ENCODE data around the gene HS6ST3. TPM values are rescaled to one million over a fixed set of nuclear protein-coding genes. Genes with fewer than 3 reads are reported as not detected.

HS6ST3 gene
- total RNA-seq, 1 donor = not detected

- no peak for TF ChIP-seq CTCF (IDR thresholded peaks at IDR 0.05; ENCODE audit: insufficient read depth, low read depth, low read length)
These were observed 75.9 kb downstream of the HS6ST3 start for GRCh38 chr13:96165840-96166239.

GRCh38 chr13:96172066-96172465, 82.2 kb downstream of the HS6ST3 start:
- no peak for DNase-seq (ENCODE audit: low read depth)
- TF ChIP-seq CTCF (IDR thresholded peaks at IDR 0.05; ENCODE audit: insufficient read depth, low read depth, low read length) = no peak
- no peak overlapping the region for H3K4me3 ChIP-seq (ENCODE audit: low read depth, low read length)

More at GRCh38 chr13:96165840-96166239, 75.9 kb downstream of the HS6ST3 start:
- DNase-seq (ENCODE audit: low read depth) = no peak
- no peak overlapping the region for H3K4me3 ChIP-seq (ENCODE audit: low read depth, low read length)

- no peak for DNase-seq (ENCODE audit: low read depth)
- no peak for TF ChIP-seq CTCF (IDR thresholded peaks at IDR 0.05; ENCODE audit: insufficient read depth, low read depth, low read length)
- H3K4me3 ChIP-seq (ENCODE audit: low read depth, low read length) = no peak overlapping the region
These were observed 88.9 kb downstream of the HS6ST3 start for GRCh38 chr13:96178759-96179158.

GRCh38 chr13:96179309-96179708, 89.4 kb downstream of the HS6ST3 start:
- no peak for DNase-seq (ENCODE audit: low read depth)
- no peak for TF ChIP-seq CTCF (IDR thresholded peaks at IDR 0.05; ENCODE audit: insufficient read depth, low read depth, low read length)

GRCh38 chr13:96181911-96182310, 92.0 kb downstream of the HS6ST3 start:
- no peak overlapping the region for H3K4me3 ChIP-seq (ENCODE audit: low read depth, low read length)
- DNase-seq (ENCODE audit: low read depth) = no peak
- TF ChIP-seq CTCF (IDR thresholded peaks at IDR 0.05; ENCODE audit: insufficient read depth, low read depth, low read length) = no peak

More at GRCh38 chr13:96179309-96179708, 89.4 kb downstream of the HS6ST3 start:
- no peak overlapping the region for H3K4me3 ChIP-seq (ENCODE audit: low read depth, low read length)

- no peak for TF ChIP-seq CTCF (IDR thresholded peaks at IDR 0.05; ENCODE audit: insufficient read depth, low read depth, low read length)
- H3K4me3 ChIP-seq (ENCODE audit: low read depth, low read length) = no peak overlapping the region
- no peak for DNase-seq (ENCODE audit: low read depth)
These were observed 95.9 kb downstream of the HS6ST3 start for GRCh38 chr13:96185818-96186217.

GRCh38 chr13:96191367-96191766, 101.5 kb downstream of the HS6ST3 start:
- H3K4me3 ChIP-seq (ENCODE audit: low read depth, low read length) = no peak overlapping the region
- no peak for DNase-seq (ENCODE audit: low read depth)
- no peak for TF ChIP-seq CTCF (IDR thresholded peaks at IDR 0.05; ENCODE audit: insufficient read depth, low read depth, low read length)
